HCT116 (cell line): ENCODE data around the gene WIPF3. TPM values are rescaled to one million over a fixed set of nuclear protein-coding genes. Genes with fewer than 3 reads are reported as not detected.

ENCODE experiments used
- ATAC-seq: fragments of 200-7000 bp; cut with Tn5 transposase; 2 replicates; pipeline ENCODE4 v1.9.1; 2020; ENCODE audit warnings: mild to moderate bottlenecking, moderate library complexity
- BruUV-seq: library from RNA; stranded (reverse); fragments of 400-500 nt; replicated peaks from 2 replicates; lab custom pipeline; 2021; lab: Mats Ljungman, UMichigan
- CTCF ChIA-PET: fragments of 300-600 bp; sonication (Branson Sonifier 250); formaldehyde crosslinking; loops from one replicate; lab custom pipeline; 2021; ENCODE audit warnings: antibody characterized with exemption; lab: Charles Lee
- POLR2A ChIA-PET: fragments of 300-600, 350-600 bp; sonication (Branson Sonifier 250); formaldehyde crosslinking; loops from one replicate; lab custom pipeline; 2021; ENCODE audit warnings: antibody characterized with exemption; lab: Charles Lee
- RAD21 ChIA-PET, 2 experiments: fragments of 300-600 bp; sonication (Branson Sonifier 250); formaldehyde crosslinking; loops; one replicate each; lab custom pipeline; 2023; ENCODE audit warnings: low total read pairs in 2 of 2; ENCODE audit not compliant: uncharacterized antibody in 2 of 2, unreplicated experiment in 2 of 2, low non-redundant PET in 1 of 2; lab: Charles Lee
- DNase-seq: peaks from one replicate; pipeline ENCODE4 v3.0.0-alpha.2; 2010; ENCODE audit warnings: low read depth, low spot score
- H2AFZ ChIP-seq: fragments of 200-600 bp; shearing (Covaris generic), sonication (generic); 2 replicates; pipeline ENCODE4 v1.6.1; 2017; ENCODE audit warnings: low read depth, mixed run types, mixed read lengths, antibody characterized with exemption, low read length; ENCODE audit not compliant: poor library complexity, severe bottlenecking
- H3K27ac ChIP-seq: 2 replicates; pipeline ENCODE4 v1.5.1; 2012; ENCODE audit warnings: low read depth, low read length
- H3K27me3 ChIP-seq: fragments of 200-600 bp; sonication (generic); 2 replicates; pipeline ENCODE4 v1.6.1; 2016; ENCODE audit warnings: mixed run types, low read length, mixed read lengths; ENCODE audit not compliant: insufficient read depth
- H3K36me3 ChIP-seq, 2 experiments: fragments of 200-500 bp in 1 of 2; fragments of 200-600 bp in 1 of 2; sonication (Bioruptor generic) in 1 of 2; sonication (generic) in 1 of 2; 2 replicates each; pipeline versions ENCODE4 v1.5.1 to v1.6.1; 2014 to 2016; ENCODE audit warnings: low read length in 2 of 2, inconsistent platforms in 1 of 2, mixed read lengths in 1 of 2, mixed run types in 1 of 2; ENCODE audit not compliant: insufficient read depth in 2 of 2, control insufficient read depth in 1 of 2
- H3K4me1 ChIP-seq, 2 experiments: fragments of 200-600 bp in 1 of 2; sonication (generic) in 1 of 2; 2 replicates each; pipeline versions ENCODE4 v1.5.1 to v1.6.1; 2012 to 2017; ENCODE audit warnings: low read length in 2 of 2, inconsistent platforms in 1 of 2, mild to moderate bottlenecking in 1 of 2, mixed read lengths in 1 of 2, mixed run types in 1 of 2, moderate library complexity in 1 of 2; ENCODE audit not compliant: insufficient read depth in 2 of 2, control insufficient read depth in 1 of 2
- H3K4me2 ChIP-seq: fragments of 200-600 bp; sonication (generic); 2 replicates; pipeline ENCODE4 v1.6.1; 2017; ENCODE audit warnings: mixed run types, low read length, mixed read lengths
- H3K4me3 ChIP-seq, 2 experiments: fragments of 200-600 bp in 1 of 2; sonication (generic) in 1 of 2; replicated peaks in 1 of 2; 2 replicates each; pipeline ENCODE4 v1.5.1; 2011 to 2016; ENCODE audit warnings: low read length in 2 of 2, control low read depth in 1 of 2, low read depth in 1 of 2, mild to moderate bottlenecking in 1 of 2, mixed read lengths in 1 of 2, mixed run types in 1 of 2
- H3K79me2 ChIP-seq: fragments of 200-600 bp; sonication (generic); 2 replicates; pipeline ENCODE4 v1.6.1; 2017; ENCODE audit warnings: mild to moderate bottlenecking, mixed run types, low read length, moderate library complexity, mixed read lengths; ENCODE audit not compliant: insufficient read depth
- H3K9ac ChIP-seq: fragments of 200-600 bp; sonication (generic); 2 replicates; pipeline ENCODE4 v1.6.1; 2016; ENCODE audit warnings: low read length, mixed read lengths
- H3K9me2 ChIP-seq: fragments of 200-600 bp; sonication (generic), shearing (Covaris generic); 2 replicates; pipeline ENCODE4 v1.6.1; 2017; ENCODE audit warnings: mixed run types, mild to moderate bottlenecking, moderate library complexity; ENCODE audit not compliant: insufficient read depth
- H3K9me3 ChIP-seq, 2 experiments: fragments of 200-500 bp in 1 of 2; fragments of 200-600 bp in 1 of 2; sonication (Bioruptor generic) in 1 of 2; sonication (generic) in 1 of 2; 2 replicates each; pipeline ENCODE4 v1.6.1; 2014 to 2017; ENCODE audit warnings: low read length in 2 of 2, mixed read lengths in 2 of 2, inconsistent platforms in 1 of 2, low read depth in 1 of 2, mild to moderate bottlenecking in 1 of 2, mixed run types in 1 of 2, moderate library complexity in 1 of 2; ENCODE audit not compliant: control insufficient read depth in 1 of 2, insufficient read depth in 1 of 2
- H4K20me1 ChIP-seq: fragments of 200-600 bp; sonication (generic), shearing (Covaris generic); 2 replicates; pipeline ENCODE4 v1.6.1; 2017; ENCODE audit warnings: mixed run types, mild to moderate bottlenecking, moderate library complexity; ENCODE audit not compliant: insufficient read depth
- CBX3 ChIP-seq: IDR thresholded peaks from 2 replicates; pipeline ENCODE4 v1.6.1; 2012; ENCODE audit warnings: low read depth
- CEBPB ChIP-seq: IDR thresholded peaks from 2 replicates; pipeline ENCODE4 v1.6.1; 2012; ENCODE audit warnings: low read depth
- ELF1 ChIP-seq: IDR thresholded peaks from 2 replicates; pipeline ENCODE4 v1.6.1; 2012; ENCODE audit warnings: low read depth, borderline replicate concordance
- EZH2phosphoT487 ChIP-seq: fragments of 200-600 bp; IDR thresholded peaks from 2 replicates; pipeline ENCODE4 v1.6.1; 2018; ENCODE audit warnings: antibody characterized with exemption, borderline replicate concordance
- FOSL1 ChIP-seq: IDR thresholded peaks from 2 replicates; pipeline ENCODE4 v1.6.1; 2012; ENCODE audit warnings: low read depth
- JUND ChIP-seq: IDR thresholded peaks from 2 replicates; pipeline ENCODE4 v1.6.1; 2012
- POLR2A ChIP-seq: IDR thresholded peaks from 2 replicates; pipeline ENCODE4 v1.7.0; 2011; ENCODE audit warnings: borderline replicate concordance; ENCODE audit not compliant: insufficient read depth, insufficient read length; ENCODE audit errors: extremely low read depth
- POLR2AphosphoS5 ChIP-seq: IDR thresholded peaks from 2 replicates; pipeline ENCODE4 v1.6.1; 2011; ENCODE audit warnings: mild to moderate bottlenecking, low read depth, low read length, moderate library complexity
- RAD21 ChIP-seq: IDR thresholded peaks from 2 replicates; pipeline ENCODE4 v1.6.1; 2012; ENCODE audit warnings: low read depth, mild to moderate bottlenecking
- REST ChIP-seq: IDR thresholded peaks from 2 replicates; pipeline ENCODE4 v1.6.1; 2012; ENCODE audit warnings: low read depth
- SRF ChIP-seq: IDR thresholded peaks from 2 replicates; pipeline ENCODE4 v1.6.1; 2012; ENCODE audit warnings: low read depth
- TCF7L2 ChIP-seq: IDR thresholded peaks from 2 replicates; pipeline ENCODE4 v1.7.0; 2011; ENCODE audit warnings: borderline replicate concordance, inconsistent platforms; ENCODE audit not compliant: insufficient read depth, insufficient read length; ENCODE audit errors: extremely low read depth
- YY1 ChIP-seq: IDR thresholded peaks from 2 replicates; pipeline ENCODE4 v1.6.1; 2011; ENCODE audit warnings: low read length, low read depth, moderate library complexity, mild to moderate bottlenecking; ENCODE audit not compliant: insufficient replicate concordance; ENCODE audit errors: extremely low read depth
- ZBTB33 ChIP-seq: IDR thresholded peaks from 2 replicates; pipeline ENCODE4 v1.6.1; 2011; ENCODE audit warnings: mild to moderate bottlenecking, low read length, moderate library complexity; ENCODE audit not compliant: insufficient replicate concordance; ENCODE audit errors: extremely low read depth
- ZFX ChIP-seq: fragments of 450-650 bp; IDR thresholded peaks from 2 replicates; pipeline ENCODE4 v1.6.1; 2017
- intact Hi-C: fragments of 100-400 bp; cut with micrococcal nuclease; formaldehyde crosslinking; loops from 2 replicates; pipeline ENCODE4 v1.10.0; 2022
- total RNA-seq: library from RNA; stranded (reverse); gene quantifications from one replicate; pipeline ENCODE4 v1.2.1, GENCODE V29; 2021; ENCODE audit not compliant: unreplicated experiment
- TF ChIP-seq, protein P1 (sequence below): IDR thresholded peaks from 2 replicates; pipeline ENCODE4 v1.6.1; 2012

WIPF3 gene
- total RNA-seq, 1 experiment from 2014 or later: 8.6 TPM

DNA sequence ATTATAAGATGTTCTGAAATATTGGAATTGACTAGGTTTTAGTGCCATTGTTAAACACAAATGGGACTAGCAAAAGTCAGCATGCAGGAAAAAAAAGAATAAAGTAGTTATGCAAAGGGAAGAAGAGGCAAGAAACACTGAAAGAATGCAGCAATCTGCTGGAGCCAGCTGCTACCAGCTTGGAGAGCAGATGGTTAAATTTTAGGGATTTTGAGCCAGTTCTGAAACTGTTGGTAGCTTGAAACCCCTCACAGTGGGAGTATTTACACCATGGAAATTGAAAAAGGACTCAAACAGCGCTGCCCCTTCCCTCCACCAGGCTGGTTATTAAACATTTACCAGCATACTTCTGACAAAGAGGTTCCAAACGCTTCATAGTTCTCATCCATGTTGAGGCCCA, 142.3 kb downstream of the WIPF3 start:
- intact Hi-C loops: loop anchor here (10.0 kb wide), 1 partner anchor 466 kb away; no protein-coding TSS in a partner anchor
- Histone ChIP-seq H3K36me3 (peaks cover 8 to 39% of the 10 kb centered on the region in 2 experiments; a peak in 3 of 4 replicates), H3K4me1 (no peaks in the 10 kb centered on the region), H3K9me2 (no peaks in the 10 kb centered on the region), H3K27me3 (no peaks in the 10 kb centered on the region), H3K27ac (no peak overlapping the region), H3K9ac (no peak overlapping the region), H3K9me3 (no peaks in the 10 kb centered on the region), H3K79me2 (no peaks in the 10 kb centered on the region), H2AFZ (no peak overlapping the region), H3K4me2 (no peak overlapping the region), H3K4me3 (no peak overlapping the region)
- CTCF ChIA-PET: no interaction called here
- ATAC-seq (no peak), DNase-seq (no peak)
- POLR2A ChIA-PET: no interaction called here
- RAD21 ChIA-PET: no interaction called here
- no peak for TF ChIP-seq CBX3
- TF ChIP-seq ELF1: no peak
- no peak for TF ChIP-seq POLR2A
- no peak for TF ChIP-seq REST
- TF ChIP-seq EZH2phosphoT487: no peak
- TF ChIP-seq, all 23 proteins: peak for 0
- H4K20me1 ChIP-seq: no peaks in the 10 kb centered on the region
- BruUV-seq: no TSS peak

DNA sequence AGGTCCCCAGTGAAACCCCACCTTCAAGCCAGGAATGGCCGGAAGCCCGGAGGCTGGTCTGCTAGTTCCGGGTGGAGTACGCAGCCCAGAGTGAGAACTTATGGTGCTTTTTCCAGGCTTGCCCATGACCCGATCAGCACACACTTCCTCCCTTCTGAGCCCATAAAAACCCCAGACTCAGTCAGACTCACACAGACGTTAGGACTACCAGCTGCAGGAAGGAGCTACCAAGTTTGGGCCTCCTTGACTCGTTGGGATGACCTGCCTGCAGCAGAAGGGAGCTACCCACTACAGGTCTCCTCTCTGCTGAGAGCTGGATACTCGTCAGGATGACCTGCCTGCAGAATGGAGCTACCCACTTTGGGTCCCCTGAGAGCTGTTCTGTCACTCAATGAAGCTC, 144.2 kb downstream of the WIPF3 start:
- H3K9ac ChIP-seq: no peak overlapping the region
- ATAC-seq: no peak
- no TSS peak for BruUV-seq
- H3K79me2 ChIP-seq: no peaks in the 10 kb centered on the region
- H3K4me2 ChIP-seq: no peak overlapping the region
- H3K4me1 ChIP-seq: no peaks in the 10 kb centered on the region
- intact Hi-C loops: no loop called here
- CTCF ChIA-PET: no interaction called here
- H3K4me3 ChIP-seq: no peak overlapping the region
- H2AFZ ChIP-seq: no peak overlapping the region
- no peak for DNase-seq
- peaks cover 13 to 43% of the 10 kb centered on the region in 2 experiments; a peak in 3 of 4 replicates for H3K36me3 ChIP-seq
- RAD21 ChIA-PET: no interaction called here
- H3K9me2 ChIP-seq: no peaks in the 10 kb centered on the region
- POLR2A ChIA-PET: no interaction called here
- no peaks in the 10 kb centered on the region for H4K20me1 ChIP-seq
- no peaks in the 10 kb centered on the region for H3K27me3 ChIP-seq
- H3K27ac ChIP-seq: no peak overlapping the region
- no peaks in the 10 kb centered on the region for H3K9me3 ChIP-seq
- TF ChIP-seq, protein P1, sequence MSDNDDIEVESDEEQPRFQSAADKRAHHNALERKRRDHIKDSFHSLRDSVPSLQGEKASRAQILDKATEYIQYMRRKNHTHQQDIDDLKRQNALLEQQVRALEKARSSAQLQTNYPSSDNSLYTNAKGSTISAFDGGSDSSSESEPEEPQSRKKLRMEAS: no peak
- TF ChIP-seq ZBTB33 (no peak), POLR2AphosphoS5 (no peak), EZH2phosphoT487 (no peak), ELF1 (no peak), SRF (no peak), ZFX (no peak), CEBPB (no peak), FOSL1 (no peak), JUND (no peak), TCF7L2 (no peak), RAD21 (no peak), YY1 (no peak), POLR2A (no peak)
